Upper lobe of left lung (tissue), 6 donors: ENCODE measurements around the gene FAM200C. TPM values are rescaled to one million over a fixed set of nuclear protein-coding genes. Genes with fewer than 3 reads are reported as not detected.

ENCODE experiments used
- ATAC-seq, 2 donors: fragments of 200-7000 bp; cut with Tn5 transposase; one replicate each; pipeline ENCODE4 v1.9.1; 2022; ENCODE audit warnings: mild to moderate bottlenecking in 2 of 2, moderate library complexity in 2 of 2; ENCODE audit not compliant: low FRiP score in 2 of 2
- DNase-seq, 2 donors: peaks; one replicate each; pipeline ENCODE4 v3.0.0-alpha.2; 2019 to 2020
- H3K27ac ChIP-seq, 4 donors: fragments of 200-600 bp; sonication (generic); one replicate each; pipeline ENCODE4 v1.5.1; 2016 to 2019
- H3K27me3 ChIP-seq, 4 donors: fragments of 200-600 bp; sonication (generic); one replicate each; pipeline ENCODE4 v1.5.1; 2017 to 2019
- H3K36me3 ChIP-seq, 4 donors: fragments of 200-600 bp; sonication (generic); one replicate each; pipeline ENCODE4 v1.5.1; 2016 to 2019
- H3K4me1 ChIP-seq, 4 donors: fragments of 200-600 bp; sonication (generic); one replicate each; pipeline ENCODE4 v1.5.1; 2018 to 2019
- H3K4me3 ChIP-seq, 4 donors: fragments of 200-600 bp; sonication (generic); one replicate each; pipeline ENCODE4 v1.5.1; 2017 to 2019; ENCODE audit warnings: mild to moderate bottlenecking in 2 of 4, moderate library complexity in 1 of 4
- H3K9me3 ChIP-seq, 4 donors: fragments of 200-600 bp; sonication (generic); one replicate each; pipeline ENCODE4 v1.5.1; 2018 to 2019
- EP300 ChIP-seq, 4 donors: sonication (generic); formaldehyde crosslinking; IDR thresholded peaks; one replicate each; pipeline ENCODE4 v1.5.1; 2017; ENCODE audit warnings: antibody characterized with exemption in 4 of 4, control low read depth in 2 of 4
- POLR2A ChIP-seq, 4 donors: fragments of 450-650 bp; IDR thresholded peaks; one replicate each; pipeline ENCODE4 v1.5.1; 2016 to 2017; ENCODE audit warnings: antibody characterized with exemption in 4 of 4, mild to moderate bottlenecking in 2 of 4
- POLR2AphosphoS5 ChIP-seq, 2 donors: sonication (generic); formaldehyde crosslinking; IDR thresholded peaks; one replicate each; pipeline ENCODE4 v1.5.1; 2017; ENCODE audit warnings: antibody characterized with exemption in 2 of 2
- WGBS, 2 donors: methylation state at CpG; one replicate each; pipeline ENCODE4 v1.1.5; 2017 to 2018; 5-methylcytosine and 5-hydroxymethylcytosine counted together
- total RNA-seq, 6 donors: library from RNA; depleted of rRNA in 4 of 6; stranded (reverse); fragments of >200 nt in 4 of 6; gene quantifications; one replicate each; pipeline versions ENCODE4 v1.1.0 to v1.2.1, GENCODE V29; 2016 to 2021
- TF ChIP-seq, protein P1 (sequence below), 6 experiments: fragments of 450-650 bp in 4 of 6; fragments of 200-600 bp in 2 of 6; sonication (generic) in 2 of 6; IDR thresholded peaks; one replicate each; pipeline ENCODE4 v1.5.1; 2016 to 2019; ENCODE audit warnings: antibody characterized with exemption in 6 of 6
- donor health status: DM: no; HTN: no; CAD: no; lungs with moderate emphysema.
- donor health status: DM: no; HTN: yes; CAD: no; lungs with severe emphysema.

The FAM200C gene
- total RNA-seq, 6 donors from 2014 or later, result 0.76 to 4.2 (median 3.2) TPM

DNA sequence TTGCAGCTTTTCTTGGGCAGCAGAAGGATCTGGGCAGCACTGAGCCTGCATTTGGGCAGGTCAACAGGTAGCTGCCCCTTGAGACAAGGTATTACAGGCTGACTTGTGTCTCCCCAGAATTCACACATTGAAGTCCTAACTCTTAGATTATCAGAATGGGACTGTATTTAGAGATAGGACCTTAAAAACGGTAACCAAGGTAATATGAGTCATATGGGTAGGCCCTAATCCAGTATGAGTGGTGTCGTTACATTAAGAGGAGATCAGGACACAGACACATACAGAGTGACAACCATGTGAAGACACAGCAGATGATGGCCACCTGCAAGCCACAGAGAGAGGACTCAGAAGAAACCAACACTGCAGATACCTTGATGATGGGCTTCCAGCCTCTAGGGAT is 32.6 kb downstream of the FAM200C start:
- 73 to 87% methylated on average over 2 of the region's 2 CpGs for WGBS, 2 donors
- Histone ChIP-seq H3K27ac (no peak overlapping the region), H3K4me3 (no peak overlapping the region), H3K9me3 (no peaks in the 10 kb centered on the region), H3K27me3 (no peaks in the 10 kb centered on the region), H3K36me3 (no peaks in the 10 kb centered on the region), H3K4me1 (peaks cover 0 to 25% (median 8%) of the 10 kb centered on the region in 4 donors)
- TF ChIP-seq, protein P1, sequence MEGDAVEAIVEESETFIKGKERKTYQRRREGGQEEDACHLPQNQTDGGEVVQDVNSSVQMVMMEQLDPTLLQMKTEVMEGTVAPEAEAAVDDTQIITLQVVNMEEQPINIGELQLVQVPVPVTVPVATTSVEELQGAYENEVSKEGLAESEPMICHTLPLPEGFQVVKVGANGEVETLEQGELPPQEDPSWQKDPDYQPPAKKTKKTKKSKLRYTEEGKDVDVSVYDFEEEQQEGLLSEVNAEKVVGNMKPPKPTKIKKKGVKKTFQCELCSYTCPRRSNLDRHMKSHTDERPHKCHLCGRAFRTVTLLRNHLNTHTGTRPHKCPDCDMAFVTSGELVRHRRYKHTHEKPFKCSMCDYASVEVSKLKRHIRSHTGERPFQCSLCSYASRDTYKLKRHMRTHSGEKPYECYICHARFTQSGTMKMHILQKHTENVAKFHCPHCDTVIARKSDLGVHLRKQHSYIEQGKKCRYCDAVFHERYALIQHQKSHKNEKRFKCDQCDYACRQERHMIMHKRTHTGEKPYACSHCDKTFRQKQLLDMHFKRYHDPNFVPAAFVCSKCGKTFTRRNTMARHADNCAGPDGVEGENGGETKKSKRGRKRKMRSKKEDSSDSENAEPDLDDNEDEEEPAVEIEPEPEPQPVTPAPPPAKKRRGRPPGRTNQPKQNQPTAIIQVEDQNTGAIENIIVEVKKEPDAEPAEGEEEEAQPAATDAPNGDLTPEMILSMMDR (IDR thresholded peaks at IDR 0.05), result no peak
- TF ChIP-seq POLR2AphosphoS5 (IDR thresholded peaks at IDR 0.05) (no peak), POLR2A (IDR thresholded peaks at IDR 0.05) (no peak), EP300 (IDR thresholded peaks at IDR 0.05) (no peak)
- DNase-seq (no peak), ATAC-seq (no peak)

DNA sequence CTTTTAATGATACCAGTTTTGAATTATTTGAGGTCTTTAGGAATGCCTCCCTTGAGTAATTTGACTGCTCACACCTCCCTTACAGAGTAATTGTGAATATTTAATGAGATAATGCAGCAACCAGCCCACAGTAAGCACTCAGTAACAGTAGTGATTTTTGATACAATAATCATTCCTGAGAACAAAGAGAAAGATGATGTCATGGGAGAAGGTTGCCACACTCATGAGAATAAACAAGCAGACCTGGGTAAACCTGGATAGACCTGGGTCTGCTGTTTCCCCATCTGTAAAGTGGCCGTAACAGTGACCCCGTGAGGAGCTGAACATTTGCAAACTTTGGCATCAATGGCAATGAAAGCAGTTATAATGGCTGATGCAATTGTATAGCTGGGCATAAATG is 33.6 kb downstream of the FAM200C start:
- Histone ChIP-seq H3K4me3 (no peak overlapping the region), H3K4me1 (peaks cover 0 to 25% (median 8%) of the 10 kb centered on the region in 4 donors), H3K9me3 (no peaks in the 10 kb centered on the region), H3K27ac (no peak overlapping the region), H3K27me3 (no peaks in the 10 kb centered on the region), H3K36me3 (no peaks in the 10 kb centered on the region)
- 90 to 93% methylated on average over 2 of the region's 2 CpGs for WGBS, 2 donors
- ATAC-seq (no peak), DNase-seq (no peak)
- TF ChIP-seq POLR2A (IDR thresholded peaks at IDR 0.05), result no peak

DNA sequence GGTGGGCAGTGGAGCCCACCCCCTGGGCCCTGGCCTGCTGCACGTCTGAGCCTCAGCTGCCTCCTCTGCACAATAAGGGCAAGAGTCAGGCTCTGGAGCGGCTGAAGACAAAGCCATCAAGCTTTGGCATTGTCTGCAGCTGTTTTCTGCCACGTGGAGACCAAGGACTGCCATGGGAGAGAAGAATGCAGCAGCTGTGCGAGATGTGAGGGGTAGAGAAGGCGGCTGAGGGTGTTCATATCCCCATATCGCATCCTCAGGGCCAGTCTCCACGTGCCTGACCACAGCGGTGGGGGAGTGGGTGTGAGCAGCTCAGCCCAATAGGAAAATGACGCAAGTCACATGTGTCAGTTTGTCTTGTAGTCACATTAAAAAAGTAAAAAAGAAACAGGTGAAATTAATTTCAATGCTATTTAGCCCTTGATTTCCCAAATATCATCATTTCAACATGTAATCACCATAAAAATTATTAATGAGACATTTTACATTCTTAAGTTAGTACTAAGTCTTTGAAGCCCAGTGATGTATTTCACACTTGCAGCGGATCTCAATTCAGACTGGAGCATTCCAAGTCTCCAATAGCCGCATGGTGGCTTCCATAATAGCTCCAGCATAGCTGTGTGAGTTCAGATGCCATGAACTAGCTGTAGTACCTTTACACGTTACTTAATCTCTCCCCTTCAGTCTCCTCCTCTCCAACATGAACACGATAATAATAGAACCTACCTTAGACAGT is 36.0 kb downstream of the FAM200C start:
- no peaks in the 10 kb centered on the region for H3K9me3 ChIP-seq
- H3K4me3 ChIP-seq, result no peak overlapping the region
- H3K27me3 ChIP-seq, result no peaks in the 10 kb centered on the region
- peak in 1 of 2 donors; percentile 18 for ATAC-seq
- TF ChIP-seq POLR2AphosphoS5 (IDR thresholded peaks at IDR 0.05) (no peak), POLR2A (IDR thresholded peaks at IDR 0.05) (no peak), EP300 (IDR thresholded peaks at IDR 0.05) (no peak)
- H3K27ac ChIP-seq, result peak overlapping the region in 3 of 4 donors; percentile 5 to 51 (median 26)
- H3K4me1 ChIP-seq, result peaks cover 0 to 23% (median 14%) of the 10 kb centered on the region in 4 donors
- no peaks in the 10 kb centered on the region for H3K36me3 ChIP-seq
- WGBS, 2 donors, result 74 to 78% methylated on average over 13 of the region's 13 CpGs
- DNase-seq, result no peak

DNA sequence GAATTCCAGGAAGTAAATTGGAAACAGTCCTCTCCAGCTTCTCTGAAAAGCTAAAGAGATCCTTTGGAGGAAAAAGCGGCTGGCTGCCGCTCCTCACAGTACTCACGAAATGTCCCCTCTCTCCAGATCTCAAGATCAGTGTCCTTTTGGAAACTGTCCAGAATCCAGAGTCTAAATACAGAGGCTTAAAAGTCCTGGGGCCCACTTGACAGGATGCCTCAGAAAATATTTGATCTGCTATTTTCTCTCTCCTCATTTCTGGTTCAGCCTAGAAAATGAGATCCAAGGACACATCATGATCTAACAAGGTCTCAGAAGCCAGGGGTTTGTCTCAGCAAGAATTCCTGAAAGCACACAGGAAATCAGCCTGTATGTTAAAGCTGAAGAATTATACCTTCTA is 36.6 kb downstream of the FAM200C start:
- Histone ChIP-seq H3K36me3 (no peaks in the 10 kb centered on the region), H3K27ac (peak overlapping the region in 3 of 4 donors; percentile 5 to 51 (median 26)), H3K4me3 (no peak overlapping the region), H3K9me3 (no peaks in the 10 kb centered on the region), H3K4me1 (peaks cover 0 to 23% (median 14%) of the 10 kb centered on the region in 4 donors), H3K27me3 (no peaks in the 10 kb centered on the region)
- no peak for TF ChIP-seq POLR2AphosphoS5 (IDR thresholded peaks at IDR 0.05)
- TF ChIP-seq POLR2A (IDR thresholded peaks at IDR 0.05), result no peak
- no peak for TF ChIP-seq EP300 (IDR thresholded peaks at IDR 0.05)
- TF ChIP-seq, protein P1 (IDR thresholded peaks at IDR 0.05), result no peak
- 22 to 33% methylated on average over 3 of the region's 3 CpGs for WGBS, 2 donors
- ATAC-seq (peak in 1 of 2 donors; percentile 16), DNase-seq (no peak)

DNA sequence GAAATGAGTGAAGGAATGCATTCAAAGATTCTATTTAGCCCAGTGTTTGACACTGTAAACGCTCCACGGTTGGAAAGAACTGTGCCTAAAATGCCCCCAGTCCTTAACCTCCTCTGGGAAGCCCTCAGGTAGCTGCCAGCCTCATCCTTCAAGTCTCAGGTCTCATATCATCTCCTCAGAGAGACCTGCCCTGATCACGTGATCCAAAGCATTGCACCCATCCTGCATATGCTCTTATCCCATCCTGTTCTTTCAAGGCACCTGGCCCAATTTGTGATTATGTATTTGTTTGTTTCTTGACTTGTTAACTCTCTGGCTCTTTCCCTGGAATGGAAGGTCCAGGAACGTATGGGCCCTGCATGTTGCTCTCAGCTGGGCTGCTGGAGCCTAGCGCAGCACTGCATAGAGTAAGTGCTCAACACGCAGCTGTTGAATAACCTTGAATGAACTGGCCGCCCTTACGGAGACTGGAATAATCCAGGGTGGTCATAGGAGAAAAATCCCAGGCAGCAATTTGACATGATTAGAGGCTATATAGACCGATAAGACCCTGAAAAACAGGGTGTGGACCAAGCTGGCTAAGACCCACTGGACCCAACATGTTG is 38.1 kb downstream of the FAM200C start:
- peaks cover 0 to 23% (median 14%) of the 10 kb centered on the region in 4 donors for H3K4me1 ChIP-seq
- WGBS, 2 donors, result 79 to 80% methylated on average over 9 of the region's 9 CpGs
- H3K27me3 ChIP-seq, result no peaks in the 10 kb centered on the region
- H3K27ac ChIP-seq, result no peak overlapping the region
- no peaks in the 10 kb centered on the region for H3K9me3 ChIP-seq
- ATAC-seq (no peak), DNase-seq (no peak)
- no peak overlapping the region for H3K4me3 ChIP-seq
- TF ChIP-seq, protein P1 (IDR thresholded peaks at IDR 0.05), result no peak
- no peak for TF ChIP-seq POLR2A (IDR thresholded peaks at IDR 0.05)
- no peak for TF ChIP-seq POLR2AphosphoS5 (IDR thresholded peaks at IDR 0.05)
- no peak for TF ChIP-seq EP300 (IDR thresholded peaks at IDR 0.05)
- no peaks in the 10 kb centered on the region for H3K36me3 ChIP-seq
